Measurements from ENCODE around the gene LPIN1.
"Not testable (repeated sequence)": the region's sequence is repeated elsewhere in the genome, so short reads cannot be mapped to it uniquely, and the experiment has no call there.

The LPIN1 gene

GRCh38 chr2:11816935-11817334, 70.5 kb downstream of the LPIN1 start:
- not testable (repeated sequence) for DNase-seq

DNA sequence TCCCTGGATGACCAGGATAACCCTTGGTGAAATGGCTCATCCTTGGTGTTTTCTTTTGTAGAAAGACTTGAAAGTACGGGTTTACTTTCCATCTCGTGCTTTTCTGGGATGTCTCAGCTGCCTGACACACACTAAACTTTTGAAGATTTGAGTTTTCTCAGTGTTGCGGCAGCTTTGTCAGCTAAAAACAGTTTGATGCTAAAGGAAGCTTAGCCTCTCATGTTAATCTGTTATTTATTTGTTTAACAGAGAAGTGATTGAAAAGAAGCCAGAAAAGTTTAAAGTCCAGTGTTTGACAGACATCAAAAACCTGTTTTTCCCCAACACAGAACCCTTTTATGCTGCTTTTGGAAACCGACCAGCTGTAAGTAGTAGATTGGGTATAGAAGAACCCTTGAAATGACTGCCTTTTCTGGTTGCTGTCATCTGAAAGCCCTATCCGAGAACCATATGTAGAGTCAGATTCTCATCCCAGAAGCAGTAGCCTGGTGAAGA, 72.8 kb downstream of the LPIN1 start:
- DNase-seq: no peak

- DNase-seq: no peak
Observed at GRCh38 chr2:11820650-11821049, 74.2 kb downstream of the LPIN1 start.

- no peak for DNase-seq
Observed at GRCh38 chr2:11821705-11822104, 75.3 kb downstream of the LPIN1 start.

GRCh38 chr2:11822359-11822745, 75.9 kb downstream of the LPIN1 start:
- not testable (repeated sequence) for DNase-seq

- no peak for DNase-seq
Observed at GRCh38 chr2:11822746-11823451, 76.5 kb downstream of the LPIN1 start.

GRCh38 chr2:11824901-11825828, 78.7 kb downstream of the LPIN1 start:
- DNase-seq: no peak

DNA sequence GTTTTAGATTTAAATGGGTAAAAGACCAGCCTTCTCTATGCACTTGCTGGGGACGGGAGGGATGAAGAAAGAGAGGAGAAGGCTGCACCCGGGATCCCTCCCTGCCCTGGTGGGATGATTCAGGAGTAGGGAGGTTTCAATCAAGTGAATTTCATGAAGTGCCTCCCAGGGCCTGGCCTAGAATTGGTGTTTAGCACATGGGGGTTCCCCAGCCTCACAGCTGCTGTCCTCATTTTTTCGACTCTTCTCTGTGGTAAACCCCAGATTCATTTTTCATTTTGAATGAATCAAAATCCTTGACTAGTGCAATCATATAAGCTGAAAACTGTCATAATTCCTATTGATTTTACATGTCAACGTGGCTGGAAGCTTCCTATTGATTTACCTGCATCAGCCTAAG, 81.1 kb downstream of the LPIN1 start:
- DNase-seq: no peak

GRCh38 chr2:11828933-11829323, 82.5 kb downstream of the LPIN1 start:
- DNase-seq: no peak

DNA sequence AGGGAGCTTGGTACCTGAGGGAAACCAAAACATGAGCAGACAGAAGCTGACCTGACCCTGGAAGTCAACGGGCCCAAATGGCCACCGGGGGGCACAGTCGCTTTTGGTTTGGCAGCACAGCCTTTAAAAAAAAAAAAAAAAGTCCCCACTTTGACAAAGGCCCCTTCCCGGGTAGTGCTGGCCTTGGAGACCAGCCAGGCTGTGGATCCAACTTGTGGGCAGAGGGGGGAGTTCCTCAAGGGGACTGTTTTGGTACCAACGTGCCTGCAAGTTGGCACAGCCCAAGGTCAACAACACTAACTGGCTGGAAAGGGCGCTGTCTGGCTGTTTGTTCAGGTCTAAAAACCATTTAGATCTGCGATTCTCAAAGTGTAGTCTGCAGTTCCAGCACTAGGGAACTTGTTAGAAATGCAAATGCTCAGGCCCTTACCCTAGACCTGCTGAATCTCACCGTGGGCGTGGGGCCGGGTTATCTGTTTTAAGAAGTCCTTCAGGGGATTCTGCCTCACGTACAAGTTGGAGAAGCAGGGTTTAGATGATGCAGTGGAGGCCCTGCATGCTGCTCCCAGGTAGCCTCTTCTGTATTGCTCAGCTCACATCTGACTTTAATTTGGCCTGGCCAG, 83.0 kb downstream of the LPIN1 start:
- peak; percentile 61 for DNase-seq

DNA sequence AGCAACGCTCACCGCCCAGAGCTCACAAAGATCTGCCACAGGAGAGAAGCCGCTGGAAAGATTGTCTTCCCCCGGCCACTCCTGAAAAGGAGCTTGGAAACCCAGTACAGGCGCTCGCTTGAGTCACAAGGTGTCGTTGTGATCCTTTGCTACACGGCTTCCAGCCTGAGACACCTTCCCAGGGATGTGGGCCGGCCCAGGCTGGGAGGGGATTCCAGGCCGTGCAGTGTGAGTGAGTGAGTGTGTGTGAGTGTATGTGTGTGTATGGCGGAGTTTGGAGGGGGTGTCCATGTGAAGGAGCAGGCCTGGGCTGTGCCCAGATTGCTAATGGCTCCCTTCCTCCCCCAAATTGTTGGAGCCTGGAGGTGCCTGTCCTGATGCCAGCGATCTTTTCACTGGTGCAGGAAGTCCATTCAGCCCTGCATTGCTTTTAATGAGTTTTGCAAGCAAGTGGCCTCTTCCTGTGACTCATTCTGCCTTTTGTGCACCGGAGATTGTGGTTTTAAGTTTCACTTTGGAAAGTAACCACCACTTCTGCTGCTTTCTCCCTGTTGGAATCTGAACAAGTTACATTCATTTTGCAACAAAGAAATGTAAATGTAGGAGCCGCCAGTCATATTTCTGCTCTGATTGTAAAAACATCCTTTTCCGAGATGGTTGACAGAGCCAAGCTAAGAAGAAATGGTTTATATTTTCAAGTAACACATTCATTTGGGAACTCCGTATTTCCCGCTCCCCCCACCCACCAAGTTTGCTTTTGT, 83.7 kb downstream of the LPIN1 start:
- peak; percentile 86 for DNase-seq

GRCh38 chr2:11830708-11831301, 84.4 kb downstream of the LPIN1 start:
- no peak for DNase-seq

GRCh38 chr2:11831415-11831814, 85.0 kb downstream of the LPIN1 start:
- no peak for DNase-seq

DNA sequence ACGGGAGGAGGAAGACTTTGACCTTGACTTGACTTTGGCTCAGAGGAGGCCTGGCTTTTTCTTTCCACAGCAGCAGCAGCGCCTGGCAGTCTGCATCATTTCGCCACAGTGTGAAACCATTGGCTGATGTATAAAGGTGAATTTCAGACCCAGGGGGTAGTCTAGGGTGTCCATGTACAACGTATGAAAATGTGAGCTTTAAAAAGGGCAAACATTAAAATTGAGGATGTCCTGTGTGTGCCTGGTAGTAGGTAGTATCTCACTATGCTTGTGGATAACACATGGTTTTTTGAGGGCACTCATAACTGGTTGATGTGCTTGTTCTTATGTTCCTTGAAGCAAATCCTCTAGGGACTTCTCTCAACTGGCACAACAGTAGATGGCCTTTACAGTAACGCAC, 86.1 kb downstream of the LPIN1 start:
- no peak for DNase-seq

- no peak for DNase-seq
Observed at GRCh38 chr2:11833601-11834000, 87.2 kb downstream of the LPIN1 start.

DNA sequence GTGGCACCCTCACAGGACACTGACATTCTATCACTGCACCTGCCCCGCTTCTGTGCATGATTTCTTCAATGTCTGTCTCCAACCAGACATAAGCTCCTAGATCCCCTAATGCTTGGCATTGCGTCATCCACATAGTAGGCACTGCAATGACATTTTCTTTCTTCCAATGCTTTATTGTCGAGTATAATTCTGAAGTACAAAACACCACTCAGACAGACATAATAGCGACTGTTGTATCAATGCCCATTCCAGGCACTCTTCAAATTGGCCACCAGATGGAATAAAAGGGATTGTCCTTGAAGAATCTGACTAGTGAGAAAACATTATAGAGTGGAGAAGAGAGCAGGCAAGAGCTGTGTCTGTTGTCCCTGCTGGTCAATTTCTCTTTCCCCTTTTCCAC, 89.0 kb downstream of the LPIN1 start:
- no peak for DNase-seq

- no peak for DNase-seq
Observed at GRCh38 chr2:11836647-11837219, 90.3 kb downstream of the LPIN1 start.

GRCh38 chr2:11837875-11838734, 91.7 kb downstream of the LPIN1 start:
- no peak for DNase-seq

DNA sequence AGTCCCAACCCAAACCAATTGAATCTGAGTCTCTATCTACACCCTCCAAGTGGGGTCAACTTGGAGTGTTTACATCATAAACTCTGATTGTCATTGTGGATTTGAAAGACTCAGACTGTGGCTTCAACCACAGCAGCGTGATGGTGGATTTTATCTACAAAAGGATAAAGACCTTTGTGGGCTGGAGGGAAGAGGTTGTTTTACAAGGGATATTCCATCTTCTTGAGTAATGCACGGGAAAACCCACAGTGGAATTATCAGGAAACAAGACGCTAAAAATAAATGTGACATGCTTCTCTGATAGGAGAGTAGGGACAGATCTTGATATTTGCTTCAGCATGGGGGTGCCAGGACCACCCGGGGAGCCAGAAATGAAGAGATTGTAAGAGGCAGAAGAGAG, 93.5 kb downstream of the LPIN1 start:
- no peak for DNase-seq

DNA sequence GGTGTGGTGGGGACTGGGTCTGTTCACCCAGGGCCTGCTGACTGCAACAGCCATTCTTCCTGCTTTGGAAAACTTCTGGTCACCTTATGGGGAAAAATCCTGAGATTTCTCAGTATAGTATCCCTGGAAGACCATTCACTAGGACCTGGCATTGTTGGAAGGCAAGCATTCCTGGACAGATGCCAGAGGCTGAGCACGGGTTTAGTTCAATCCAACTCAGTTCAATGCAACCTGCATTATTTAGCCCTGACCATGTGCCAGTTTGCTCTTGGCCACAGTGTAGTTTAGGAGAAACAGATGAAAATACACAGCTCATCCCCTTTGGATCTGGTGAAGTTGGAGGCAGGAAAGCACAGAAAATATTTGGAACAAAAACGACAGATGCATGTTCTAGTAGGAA, 95.9 kb downstream of the LPIN1 start:
- DNase-seq: no peak

GRCh38 chr2:11844798-11845197, 98.4 kb downstream of the LPIN1 start:
- DNase-seq: not testable (repeated sequence)

Data from NCI-H510A (cell line).